NB4 (cell line): Measurements from ENCODE around the gene WNT7B.

Experiments
- DNase-seq: peaks from one replicate; pipeline ENCODE4 v3.0.0; 2010; ENCODE audit warnings: low read depth
- H3K4me3 ChIP-seq: one replicate; pipeline ENCODE4 v1.5.1; 2011; ENCODE audit warnings: mild to moderate bottlenecking, low read depth, low read length, moderate library complexity
- CTCF ChIP-seq: IDR thresholded peaks from one replicate; pipeline ENCODE4 v1.5.1; 2012; ENCODE audit warnings: low read depth, low read length
- MAX ChIP-seq: IDR thresholded peaks from 2 replicates; pipeline ENCODE4 v1.6.1; 2011; ENCODE audit warnings: low read depth, low read length
- MYC ChIP-seq: IDR thresholded peaks from 2 replicates; pipeline ENCODE4 v1.6.1; 2011; ENCODE audit warnings: low read depth, low read length
- POLR2A ChIP-seq: IDR thresholded peaks from 2 replicates; pipeline ENCODE4 v1.6.1; 2011; ENCODE audit warnings: mild to moderate bottlenecking; ENCODE audit not compliant: insufficient read length; ENCODE audit errors: extremely low read depth

Gene WNT7B

GRCh38 chr22:45883811-45884170, 93.2 kb downstream of the WNT7B start:
- H3K4me3 ChIP-seq, result no peak overlapping the region
- TF ChIP-seq POLR2A (no peak), MAX (no peak), CTCF (no peak)
- no peak for DNase-seq

DNA sequence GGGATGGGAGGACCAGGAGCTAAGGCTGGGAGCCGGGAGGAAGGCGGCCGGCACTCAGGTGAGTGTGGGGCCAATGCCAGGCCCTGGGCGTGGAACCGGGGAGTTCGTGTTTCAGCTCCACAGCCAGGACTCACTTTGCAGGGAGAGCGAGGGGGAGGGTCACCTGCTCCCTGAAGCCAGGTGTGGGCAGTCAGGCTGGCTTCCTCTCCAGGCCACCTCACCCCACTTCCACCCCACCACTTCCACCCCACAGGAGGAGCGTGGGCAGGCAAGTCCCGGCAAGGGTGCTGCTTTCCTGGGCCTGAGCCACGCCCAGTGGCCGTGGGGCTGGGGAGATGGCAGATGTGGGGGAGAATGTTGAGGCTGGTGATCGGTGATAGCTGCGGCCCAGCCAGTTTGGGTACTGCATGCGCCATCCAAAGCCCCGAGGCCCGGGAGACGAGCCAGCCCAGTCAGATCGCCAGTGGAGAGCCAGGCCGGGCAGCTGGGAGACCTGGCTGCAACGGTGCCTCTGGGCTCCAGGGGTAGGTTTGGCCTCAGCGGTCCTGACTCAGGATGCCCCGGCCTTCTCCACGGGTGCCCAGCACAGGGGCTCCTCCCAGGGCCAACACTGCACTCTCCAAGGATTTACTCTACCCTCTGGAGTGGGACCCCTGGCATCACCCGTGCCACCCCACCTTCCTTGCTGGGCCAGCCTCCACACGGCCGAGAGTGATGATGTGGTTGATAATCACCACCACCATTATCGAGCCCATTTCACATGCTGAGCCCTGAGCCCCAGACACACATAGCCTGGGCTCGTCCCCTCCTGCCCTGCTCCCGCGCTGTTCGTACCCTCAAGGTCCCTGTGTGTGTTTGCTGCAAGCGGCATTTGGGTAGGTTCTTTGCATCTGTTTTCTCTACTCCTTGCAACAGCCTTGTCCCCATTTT, 93.8 kb downstream of the WNT7B start:
- no peak for DNase-seq
- TF ChIP-seq CTCF, result no peak
- TF ChIP-seq MAX, result no peak
- no peak for TF ChIP-seq POLR2A
- TF ChIP-seq MYC, result no peak
- H3K4me3 ChIP-seq, result no peak overlapping the region

- DNase-seq, result no peak
- TF ChIP-seq CTCF, result no peak
- TF ChIP-seq POLR2A, result no peak
- TF ChIP-seq MAX, result no peak
- no peak for TF ChIP-seq MYC
- no peak overlapping the region for H3K4me3 ChIP-seq
Measured at GRCh38 chr22:45881524-45881875, 95.5 kb downstream of the WNT7B start.

DNA sequence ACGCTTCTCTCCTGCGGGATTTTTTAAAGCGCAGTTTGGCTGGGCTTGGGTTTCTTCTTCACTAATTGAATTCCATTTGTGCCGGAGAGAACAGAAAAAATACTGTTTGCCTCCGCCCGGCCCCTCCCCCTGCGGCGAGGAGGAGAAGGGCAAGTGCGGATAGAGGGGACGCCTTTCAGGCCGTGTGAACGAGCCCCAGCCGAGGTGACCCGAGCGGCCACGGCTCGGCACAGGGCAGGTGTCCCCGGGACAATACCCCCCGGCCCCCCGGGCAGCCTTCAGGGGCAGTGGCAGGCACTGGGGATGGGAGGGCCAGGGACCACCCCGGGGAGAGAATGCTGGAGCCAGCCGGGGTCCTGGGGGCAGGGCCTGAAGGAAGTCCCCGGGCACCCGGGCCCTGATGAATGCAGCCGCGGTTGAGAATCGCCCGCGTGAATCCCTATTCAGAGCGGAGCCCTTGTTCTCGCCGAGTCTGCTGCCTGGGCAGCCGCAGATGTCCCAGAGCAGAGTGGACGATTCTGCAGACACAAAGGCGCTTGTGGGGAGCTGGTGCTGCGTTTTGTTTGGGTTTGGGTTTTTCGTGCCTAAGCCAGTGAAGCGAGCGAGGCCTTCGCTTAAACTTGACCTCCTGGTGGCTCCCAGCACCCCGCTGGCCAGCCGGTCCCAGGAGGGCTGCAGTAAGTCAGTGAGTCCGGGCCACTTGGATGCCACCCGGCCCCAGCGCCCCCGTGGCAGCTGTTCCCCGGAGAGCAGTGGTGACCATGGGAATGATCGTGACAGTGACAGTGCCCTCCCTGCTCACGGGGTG, 96.0 kb downstream of the WNT7B start:
- TF ChIP-seq CTCF (no peak), MYC (no peak), POLR2A (no peak), MAX (no peak)
- H3K4me3 ChIP-seq, result no peak overlapping the region
- no peak for DNase-seq

DNA sequence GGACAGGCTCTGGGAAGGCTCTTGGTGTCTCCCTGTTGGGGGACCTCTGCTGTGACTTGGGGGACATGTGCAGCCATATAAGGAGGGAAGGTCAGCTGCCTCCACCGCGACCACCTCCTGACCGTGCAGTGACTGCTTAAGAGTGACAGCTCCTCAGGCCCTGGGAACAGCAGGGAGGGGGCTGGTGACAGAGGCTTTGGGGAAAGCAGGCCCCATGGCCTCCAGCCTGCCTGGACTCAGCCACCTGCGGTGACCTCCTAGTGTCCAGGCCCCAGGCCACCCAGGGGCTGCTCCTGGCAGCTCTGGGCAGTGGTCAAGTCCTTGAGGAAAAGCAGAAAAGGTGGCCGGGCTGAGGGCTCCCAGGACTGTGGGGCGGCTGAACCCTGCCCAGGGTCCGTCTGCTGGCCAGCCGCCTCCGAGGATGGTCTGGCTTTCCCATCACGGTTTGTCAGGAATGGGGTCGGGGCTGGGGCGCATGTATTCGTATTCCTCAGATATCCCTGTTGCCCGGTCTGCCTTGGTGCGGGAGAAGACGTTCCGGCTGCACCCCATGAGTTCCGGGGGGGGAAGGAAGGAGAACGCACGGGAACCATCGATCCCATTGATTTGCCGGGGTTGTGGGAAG, 96.8 kb downstream of the WNT7B start:
- no peak overlapping the region for H3K4me3 ChIP-seq
- no peak for TF ChIP-seq CTCF
- TF ChIP-seq MYC, result no peak
- TF ChIP-seq POLR2A, result no peak
- no peak for TF ChIP-seq MAX
- no peak for DNase-seq
